Measurements from ENCODE around the gene CHST3.
"Not testable (repeated sequence)": the region's sequence is repeated elsewhere in the genome, so short reads cannot be mapped to it uniquely, and the experiment has no call there.

Gene CHST3

DNA sequence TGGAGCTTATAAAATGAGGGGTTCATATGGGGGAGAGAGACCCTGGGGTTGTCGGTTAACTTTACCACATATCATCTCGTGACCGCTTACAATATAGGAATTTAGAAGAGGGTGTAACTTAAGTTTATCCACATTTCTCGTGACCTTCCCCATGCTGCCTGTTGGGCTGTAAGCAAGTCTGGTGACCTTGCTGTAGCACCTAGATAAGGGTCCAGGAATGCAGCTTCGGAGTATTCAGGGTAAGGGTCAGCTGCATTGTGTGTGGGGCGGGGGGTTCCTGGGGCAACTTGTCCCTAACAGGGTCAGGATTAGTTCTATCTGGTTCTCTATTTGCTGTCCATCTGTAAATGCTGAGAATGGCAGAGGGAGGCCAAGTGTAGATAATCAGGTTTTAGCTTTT, 1.3 kb upstream of the CHST3 start:
- TF ChIP-seq, protein P1, sequence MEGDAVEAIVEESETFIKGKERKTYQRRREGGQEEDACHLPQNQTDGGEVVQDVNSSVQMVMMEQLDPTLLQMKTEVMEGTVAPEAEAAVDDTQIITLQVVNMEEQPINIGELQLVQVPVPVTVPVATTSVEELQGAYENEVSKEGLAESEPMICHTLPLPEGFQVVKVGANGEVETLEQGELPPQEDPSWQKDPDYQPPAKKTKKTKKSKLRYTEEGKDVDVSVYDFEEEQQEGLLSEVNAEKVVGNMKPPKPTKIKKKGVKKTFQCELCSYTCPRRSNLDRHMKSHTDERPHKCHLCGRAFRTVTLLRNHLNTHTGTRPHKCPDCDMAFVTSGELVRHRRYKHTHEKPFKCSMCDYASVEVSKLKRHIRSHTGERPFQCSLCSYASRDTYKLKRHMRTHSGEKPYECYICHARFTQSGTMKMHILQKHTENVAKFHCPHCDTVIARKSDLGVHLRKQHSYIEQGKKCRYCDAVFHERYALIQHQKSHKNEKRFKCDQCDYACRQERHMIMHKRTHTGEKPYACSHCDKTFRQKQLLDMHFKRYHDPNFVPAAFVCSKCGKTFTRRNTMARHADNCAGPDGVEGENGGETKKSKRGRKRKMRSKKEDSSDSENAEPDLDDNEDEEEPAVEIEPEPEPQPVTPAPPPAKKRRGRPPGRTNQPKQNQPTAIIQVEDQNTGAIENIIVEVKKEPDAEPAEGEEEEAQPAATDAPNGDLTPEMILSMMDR (IDR thresholded peaks at IDR 0.05), result no peak
- Histone ChIP-seq H3K27ac (peak overlapping the region; percentile 94 to 99), H3K27me3 (no peaks in the 10 kb centered on the region), H3K36me3 (no peaks in the 10 kb centered on the region), H3K9me3 (no peaks in the 10 kb centered on the region), H3K4me1 (peaks cover 0 to 40% (median 26%) of the 10 kb centered on the region in 4 donors), H3K4me3 (peak overlapping the region in 1 of 2 donors; percentile 75)
- intact Hi-C loops (cut with DNase I; ENCODE audit: low total_unique reads), result loop anchor here (5.0 kb wide), 1 partner anchor 359 kb away; no protein-coding TSS in a partner anchor
- DNase-seq, result no peak

DNA sequence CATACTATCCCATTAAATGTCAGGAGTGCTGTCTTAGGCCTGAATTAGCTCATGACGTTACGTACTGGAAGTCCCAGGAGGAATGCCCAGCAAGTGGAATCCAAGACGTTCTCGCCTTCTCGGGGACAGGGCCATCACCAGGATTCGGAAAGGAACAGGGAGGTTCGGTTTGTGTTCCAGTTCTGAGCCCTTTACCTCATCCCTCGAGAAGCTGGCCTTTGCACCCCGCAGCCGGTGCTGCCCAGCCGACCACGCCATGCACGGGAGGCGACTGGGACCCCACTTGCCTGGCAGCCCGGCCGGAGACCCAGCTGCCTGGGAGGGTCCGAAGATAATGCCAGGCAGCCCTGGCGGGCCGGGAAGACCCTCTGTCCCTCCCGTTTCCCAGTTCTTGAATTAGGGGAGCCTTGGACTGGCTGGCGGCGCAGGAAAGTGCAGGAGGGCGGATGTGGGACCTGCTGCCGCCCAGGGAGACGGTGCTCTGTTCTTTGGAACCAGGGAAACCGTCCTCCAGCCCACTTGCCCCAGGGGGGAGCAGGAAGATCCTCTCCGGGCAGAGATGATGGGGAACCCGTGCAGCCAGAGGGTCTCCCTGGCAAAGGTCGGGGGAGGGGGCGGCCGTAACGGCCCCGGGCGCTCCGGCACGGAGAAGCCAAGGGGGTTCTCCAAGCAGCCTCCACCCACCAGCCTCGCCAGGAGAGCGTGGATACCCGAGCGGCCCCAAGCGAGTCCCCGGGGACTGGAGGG, 671 bp upstream of the CHST3 start:
- Histone ChIP-seq H3K4me3 (peak overlapping the region; percentile 75), H3K36me3 (no peaks in the 10 kb centered on the region), H3K27me3 (no peaks in the 10 kb centered on the region), H3K9me3 (no peaks in the 10 kb centered on the region), H3K4me1 (peaks cover 0 to 46% (median 29%) of the 10 kb centered on the region in 4 donors), H3K27ac (peak overlapping the region; percentile 94 to 99)
- intact Hi-C loops (cut with DNase I; ENCODE audit: low total_unique reads), result loop anchor here (5.0 kb wide), 1 partner anchor 359 kb away; no protein-coding TSS in a partner anchor
- TF ChIP-seq, protein P1 (IDR thresholded peaks at IDR 0.05), result no peak
- DNase-seq, result peak; percentile 82 to 92

DNA sequence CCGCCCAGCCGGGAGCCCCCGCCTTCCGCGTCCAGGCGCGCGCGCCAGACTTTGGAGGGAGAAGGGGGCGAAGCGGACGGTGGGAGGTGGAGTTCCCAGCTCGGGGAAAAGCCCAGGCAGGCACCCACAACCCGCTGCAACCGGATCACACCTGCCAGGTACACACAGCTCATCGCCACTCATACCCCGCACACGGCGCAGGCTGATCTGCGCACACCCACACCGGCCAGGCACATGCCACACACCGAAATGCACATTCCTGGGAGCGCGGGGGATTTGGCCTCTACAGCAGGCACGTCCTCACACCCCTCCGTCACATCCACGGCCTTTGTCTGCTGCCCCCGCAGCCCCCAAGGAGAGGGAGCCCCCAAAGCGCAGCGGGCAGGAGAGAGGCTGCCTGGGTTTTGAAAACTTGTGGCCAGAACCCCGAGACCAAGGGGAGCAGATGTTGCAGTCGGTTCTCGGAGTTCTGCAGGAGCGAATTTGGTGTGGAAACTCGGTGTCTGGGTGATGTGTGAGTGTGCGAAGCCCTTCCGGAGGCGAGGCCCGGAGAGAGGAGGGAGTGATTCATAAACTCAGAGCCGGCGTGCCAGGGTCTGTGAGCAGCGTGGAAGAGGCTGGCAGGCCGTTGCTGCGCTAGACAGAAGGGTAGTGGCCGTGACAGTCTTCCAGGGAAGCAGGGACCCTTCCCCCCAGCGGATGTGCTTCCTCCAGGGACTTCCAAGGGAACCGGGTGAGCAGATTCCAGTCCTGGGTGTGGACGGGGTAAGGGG, 734 bp downstream of the CHST3 start:
- no peaks in the 10 kb centered on the region for H3K36me3 ChIP-seq
- intact Hi-C loops (cut with DNase I; ENCODE audit: low total_unique reads), result loop anchor here (1.0 to 5.0 kb wide), 2 partner anchors 34 to 357 kb away; no protein-coding TSS in a partner anchor

DNA sequence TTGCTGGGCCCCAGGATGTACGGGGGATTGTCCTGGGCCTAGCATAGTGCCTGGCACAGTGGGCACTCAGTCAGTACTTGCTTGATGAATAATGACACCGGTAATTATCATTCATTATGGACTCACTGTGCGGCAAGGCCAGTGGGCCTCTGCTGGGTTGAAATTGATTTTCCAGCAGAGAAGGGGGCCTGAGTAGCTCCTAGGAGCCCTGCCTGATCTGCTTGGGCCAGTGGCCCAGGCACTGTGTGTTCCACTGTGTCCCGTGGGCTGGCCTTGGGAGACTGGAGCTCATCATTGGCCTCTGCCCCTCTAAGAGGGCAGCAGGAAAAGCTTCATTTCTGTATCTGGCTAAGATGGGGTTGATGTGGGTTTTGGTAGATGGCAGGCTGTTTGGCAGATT, 1.4 kb downstream of the CHST3 start:
- intact Hi-C loops (cut with DNase I; ENCODE audit: low total_unique reads), result loop anchor here (1.0 kb wide), 1 partner anchor 34 kb away; no protein-coding TSS in a partner anchor
- DNase-seq, result peak; percentile 30 to 66
- Histone ChIP-seq H3K27me3 (no peaks in the 10 kb centered on the region), H3K4me3 (peak overlapping the region; percentile 75), H3K9me3 (no peaks in the 10 kb centered on the region), H3K27ac (peak overlapping the region; percentile 94 to 99), H3K4me1 (peaks cover 0 to 67% (median 50%) of the 10 kb centered on the region in 4 donors), H3K36me3 (no peaks in the 10 kb centered on the region)
- TF ChIP-seq, protein P1 (IDR thresholded peaks at IDR 0.05), result no peak

More for the DNA sequence above, 734 bp downstream of the CHST3 start:
- Histone ChIP-seq H3K9me3 (no peaks in the 10 kb centered on the region), H3K4me1 (peaks cover 0 to 60% (median 43%) of the 10 kb centered on the region in 4 donors), H3K27me3 (no peaks in the 10 kb centered on the region), H3K4me3 (peak overlapping the region; percentile 75), H3K27ac (peak overlapping the region; percentile 94 to 99)
- TF ChIP-seq, protein P1 (IDR thresholded peaks at IDR 0.05), result peak in 1 of 2 experiments; percentile 5
- peak; percentile 85 to 91 for DNase-seq

DNA sequence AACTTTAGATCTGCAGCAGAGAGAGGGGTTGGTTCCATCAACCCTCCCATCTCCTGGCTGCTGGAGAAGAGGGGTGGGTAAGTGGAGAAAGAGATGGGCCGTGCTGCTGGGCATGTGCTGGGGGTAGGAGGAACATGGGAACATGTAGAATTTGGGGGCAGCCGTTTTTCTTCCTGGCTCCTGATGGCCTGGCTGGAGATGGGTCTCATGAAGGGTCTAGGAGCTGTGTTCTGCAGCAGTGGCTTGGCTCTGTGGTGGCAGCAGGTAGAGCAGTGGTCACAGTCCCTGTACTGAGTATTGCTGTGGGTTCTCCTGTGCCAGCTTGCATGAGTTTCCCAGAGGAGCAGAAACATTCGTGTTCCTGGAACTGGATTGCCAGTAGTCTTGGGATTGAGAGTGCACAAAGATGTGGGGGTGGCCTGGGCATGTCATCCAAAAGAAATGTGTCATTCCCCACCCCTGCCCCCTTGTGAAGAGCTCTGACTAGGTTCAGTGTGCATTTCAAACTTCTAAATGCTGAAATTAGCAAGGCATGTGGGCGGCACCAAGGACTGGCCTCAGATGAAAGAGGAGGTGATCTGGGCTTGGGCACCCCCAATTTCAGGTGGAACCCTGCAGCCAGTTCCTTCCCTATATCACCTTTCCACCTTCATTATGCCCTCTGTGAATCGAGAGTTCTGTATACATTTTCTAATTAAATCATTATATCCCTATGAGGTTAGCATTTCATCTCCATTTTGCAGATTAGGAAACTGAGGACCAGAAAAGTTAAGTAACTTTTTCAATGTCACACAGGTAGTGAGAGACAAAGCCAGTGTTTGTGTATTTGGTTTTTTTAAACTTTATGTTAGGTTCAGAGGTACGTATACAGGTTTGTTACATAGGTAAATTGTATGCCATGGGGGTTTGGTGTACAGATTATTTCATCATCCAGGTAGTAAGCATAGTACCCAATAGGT, 2.1 kb downstream of the CHST3 start:
- Histone ChIP-seq H3K27me3 (no peaks in the 10 kb centered on the region), H3K9me3 (no peaks in the 10 kb centered on the region), H3K4me3 (peak overlapping the region; percentile 75), H3K36me3 (no peaks in the 10 kb centered on the region), H3K27ac (peak overlapping the region; percentile 94 to 99), H3K4me1 (peaks cover 0 to 74% (median 57%) of the 10 kb centered on the region in 4 donors)
- intact Hi-C loops (cut with DNase I; ENCODE audit: low total_unique reads), result no loop called here
- TF ChIP-seq, protein P1 (IDR thresholded peaks at IDR 0.05), result no peak
- peak; percentile 24 to 66 for DNase-seq

DNA sequence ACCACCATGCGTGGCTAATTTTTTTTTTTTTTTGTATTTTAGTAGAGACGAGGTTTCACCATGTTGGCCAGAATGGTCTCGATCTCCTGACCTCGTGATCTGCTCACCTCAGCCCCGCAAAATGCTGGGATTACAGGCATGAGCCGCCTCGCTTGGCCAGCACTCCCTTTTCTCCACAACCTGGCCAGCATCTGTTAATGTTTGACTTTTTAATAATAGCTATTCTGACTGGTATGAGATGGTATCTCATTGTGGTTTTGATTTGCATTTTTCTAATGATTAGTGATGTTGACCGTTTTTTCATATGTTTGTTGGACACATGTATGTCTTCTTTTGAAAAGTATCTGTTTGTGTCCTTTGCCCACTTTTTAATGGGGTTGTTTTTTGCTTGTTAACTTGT, 3.8 kb downstream of the CHST3 start:
- H3K4me1 ChIP-seq, result peaks cover 0 to 86% (median 71%) of the 10 kb centered on the region in 4 donors
- intact Hi-C loops (cut with DNase I; ENCODE audit: low total_unique reads); H3K27me3 ChIP-seq; H3K9me3 ChIP-seq; H3K4me3 ChIP-seq; H3K36me3 ChIP-seq; DNase-seq: not testable (repeated sequence)
- H3K27ac ChIP-seq, result peak overlapping the region in 1 of 2 donors; percentile 87

Data from tibial artery (tissue), 4 donors.